Right atrium auricular region (tissue), 2 donors: Measurements from ENCODE around the gene C9orf153. TPM values are rescaled to one million over a fixed set of nuclear protein-coding genes. Genes with fewer than 3 reads are reported as not detected.

ENCODE experiments used
- DNase-seq: peaks from one replicate; pipeline ENCODE4 v3.0.0-alpha.2; 2019; ENCODE audit warnings: low spot score
- H3K27ac ChIP-seq, 2 donors: fragments of 200-600 bp; sonication (generic); 1 replicate in 1 of 2; 2 replicates in 1 of 2; pipeline ENCODE4 v1.5.1; 2016 to 2019
- H3K27me3 ChIP-seq, 2 donors: fragments of 200-600 bp; sonication (generic); one replicate each; pipeline versions ENCODE4 v1.5.1 to v1.6.0; 2017 to 2019
- H3K36me3 ChIP-seq: fragments of 200-600 bp; sonication (generic); one replicate; pipeline ENCODE4 v1.5.1; 2016
- H3K4me1 ChIP-seq, 2 donors: fragments of 200-600 bp; sonication (generic); one replicate each; pipeline versions ENCODE4 v1.5.1 to v1.6.0; 2017 to 2019
- H3K4me3 ChIP-seq, 2 donors: fragments of 200-600 bp; sonication (generic); 1 replicate in 1 of 2; 2 replicates in 1 of 2; pipeline ENCODE4 v1.5.1; 2017 to 2019; ENCODE audit warnings: mild to moderate bottlenecking in 1 of 2, moderate library complexity in 1 of 2
- H3K9me3 ChIP-seq, 2 donors: fragments of 200-600 bp; sonication (generic); one replicate each; pipeline ENCODE4 v1.5.1; 2019
- CTCF ChIP-seq, 2 donors: fragments of 200-600 bp; sonication (generic); IDR thresholded peaks; one replicate each; pipeline ENCODE4 v1.5.1; 2019; ENCODE audit warnings: antibody characterized with exemption in 2 of 2
- total RNA-seq, 2 donors: library from RNA; depleted of rRNA; stranded (reverse); fragments of >200 nt; gene quantifications; one replicate each; pipeline ENCODE4 v1.1.0, GENCODE V29; 2016

The C9orf153 gene
- total RNA-seq, 2 donors from 2014 or later = 0.28 TPM; not detected in 1

- no peaks in the 10 kb centered on the region for H3K9me3 ChIP-seq
- peak overlapping the region; percentile 98 to 99 for H3K27ac ChIP-seq
- no peaks in the 10 kb centered on the region for H3K27me3 ChIP-seq
- TF ChIP-seq CTCF (IDR thresholded peaks at IDR 0.05) = no peak
- peak overlapping the region; percentile 69 to 94 for H3K4me3 ChIP-seq
- H3K4me1 ChIP-seq = peaks cover 0 to 26% of the 10 kb centered on the region in 2 donors
- H3K36me3 ChIP-seq = no peaks in the 10 kb centered on the region
- no peak for DNase-seq
Observed at GRCh38 chr9:86282979-86283535, 23.6 kb upstream of the C9orf153 start.

GRCh38 chr9:86282077-86282978 is 22.9 kb upstream of the C9orf153 start, which contains the start of gene ISCA1:
Gene ISCA1, minus strand, starts transcription at chr9:86282538. Its CDS starts 80 bp downstream, at chr9:86282458.
- Histone ChIP-seq H3K27me3 (no peaks in the 10 kb centered on the region), H3K36me3 (no peaks in the 10 kb centered on the region), H3K9me3 (no peaks in the 10 kb centered on the region), H3K27ac (peak within 1 kb of the TSS; percentile 98 to 99), H3K4me3 (peak within 1 kb of the TSS; percentile 69 to 94), H3K4me1 (peaks cover 0 to 29% of the 10 kb centered on the region in 2 donors)
- TF ChIP-seq CTCF (IDR thresholded peaks at IDR 0.05) = no peak
- peak; percentile 97 for DNase-seq

GRCh38 chr9:86281593-86282076 is 22.2 kb upstream of the C9orf153 start:
- H3K36me3 ChIP-seq = no peaks in the 10 kb centered on the region
- H3K27me3 ChIP-seq = no peaks in the 10 kb centered on the region
- peaks cover 0 to 34% of the 10 kb centered on the region in 2 donors for H3K4me1 ChIP-seq
- H3K9me3 ChIP-seq = no peaks in the 10 kb centered on the region
- DNase-seq = no peak
- H3K27ac ChIP-seq = peak overlapping the region; percentile 98 to 99
- TF ChIP-seq CTCF (IDR thresholded peaks at IDR 0.05) = no peak
- H3K4me3 ChIP-seq = peak overlapping the region; percentile 69 to 94

GRCh38 chr9:86280580-86280979 is 21.1 kb upstream of the C9orf153 start:
- H3K27ac ChIP-seq = no peak overlapping the region
- H3K4me1 ChIP-seq = peaks cover 0 to 37% of the 10 kb centered on the region in 2 donors
- no peaks in the 10 kb centered on the region for H3K27me3 ChIP-seq
- no peak for DNase-seq
- peak overlapping the region in 1 of 2 donors; percentile 94 for H3K4me3 ChIP-seq
- TF ChIP-seq CTCF (IDR thresholded peaks at IDR 0.05) = no peak
- no peaks in the 10 kb centered on the region for H3K36me3 ChIP-seq
- no peaks in the 10 kb centered on the region for H3K9me3 ChIP-seq

GRCh38 chr9:86279839-86280238 is 20.4 kb upstream of the C9orf153 start:
- no peak for TF ChIP-seq CTCF (IDR thresholded peaks at IDR 0.05)
- no peak overlapping the region for H3K27ac ChIP-seq
- H3K36me3 ChIP-seq = no peaks in the 10 kb centered on the region
- H3K27me3 ChIP-seq = no peaks in the 10 kb centered on the region
- H3K4me1 ChIP-seq = peaks cover 0 to 44% of the 10 kb centered on the region in 2 donors
- no peak for DNase-seq
- no peak overlapping the region for H3K4me3 ChIP-seq
- no peaks in the 10 kb centered on the region for H3K9me3 ChIP-seq
